Measurements from ENCODE around the gene ARHGAP24. TPM values are rescaled to one million over a fixed set of nuclear protein-coding genes. Genes with fewer than 3 reads are reported as not detected.
A peak's percentile ranks its signal among the peaks of the same experiment; 100 is the strongest.

The ARHGAP24 gene
- total RNA-seq, 1 donor = 56.6 TPM

DNA sequence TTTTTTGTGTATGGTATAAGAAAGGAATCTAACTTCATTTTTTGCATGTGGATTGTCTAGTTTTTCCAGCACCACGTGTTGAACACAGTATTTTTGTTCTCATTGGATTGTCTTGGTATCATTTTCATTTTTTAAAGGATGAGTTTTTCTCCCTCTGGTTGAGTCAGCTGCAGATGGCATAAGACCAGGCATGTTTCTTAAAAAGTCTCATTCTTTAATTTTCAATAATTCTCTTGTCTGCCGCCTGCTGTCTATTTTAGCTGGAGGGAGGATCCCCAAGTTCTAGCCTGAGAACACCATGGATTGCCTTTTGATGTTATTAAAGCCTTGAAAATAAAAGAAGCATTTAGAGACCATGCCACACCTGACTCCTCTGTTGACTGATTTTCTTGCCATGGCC, 263.8 kb downstream of the ARHGAP24 start:
- TF ChIP-seq, protein P1, sequence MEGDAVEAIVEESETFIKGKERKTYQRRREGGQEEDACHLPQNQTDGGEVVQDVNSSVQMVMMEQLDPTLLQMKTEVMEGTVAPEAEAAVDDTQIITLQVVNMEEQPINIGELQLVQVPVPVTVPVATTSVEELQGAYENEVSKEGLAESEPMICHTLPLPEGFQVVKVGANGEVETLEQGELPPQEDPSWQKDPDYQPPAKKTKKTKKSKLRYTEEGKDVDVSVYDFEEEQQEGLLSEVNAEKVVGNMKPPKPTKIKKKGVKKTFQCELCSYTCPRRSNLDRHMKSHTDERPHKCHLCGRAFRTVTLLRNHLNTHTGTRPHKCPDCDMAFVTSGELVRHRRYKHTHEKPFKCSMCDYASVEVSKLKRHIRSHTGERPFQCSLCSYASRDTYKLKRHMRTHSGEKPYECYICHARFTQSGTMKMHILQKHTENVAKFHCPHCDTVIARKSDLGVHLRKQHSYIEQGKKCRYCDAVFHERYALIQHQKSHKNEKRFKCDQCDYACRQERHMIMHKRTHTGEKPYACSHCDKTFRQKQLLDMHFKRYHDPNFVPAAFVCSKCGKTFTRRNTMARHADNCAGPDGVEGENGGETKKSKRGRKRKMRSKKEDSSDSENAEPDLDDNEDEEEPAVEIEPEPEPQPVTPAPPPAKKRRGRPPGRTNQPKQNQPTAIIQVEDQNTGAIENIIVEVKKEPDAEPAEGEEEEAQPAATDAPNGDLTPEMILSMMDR (IDR thresholded peaks at IDR 0.05; ENCODE audit: insufficient read depth, low read depth, low read length) = no peak
- DNase-seq (ENCODE audit: low read depth) = no peak
- no peak overlapping the region for H3K4me3 ChIP-seq (ENCODE audit: low read depth, low read length)

DNA sequence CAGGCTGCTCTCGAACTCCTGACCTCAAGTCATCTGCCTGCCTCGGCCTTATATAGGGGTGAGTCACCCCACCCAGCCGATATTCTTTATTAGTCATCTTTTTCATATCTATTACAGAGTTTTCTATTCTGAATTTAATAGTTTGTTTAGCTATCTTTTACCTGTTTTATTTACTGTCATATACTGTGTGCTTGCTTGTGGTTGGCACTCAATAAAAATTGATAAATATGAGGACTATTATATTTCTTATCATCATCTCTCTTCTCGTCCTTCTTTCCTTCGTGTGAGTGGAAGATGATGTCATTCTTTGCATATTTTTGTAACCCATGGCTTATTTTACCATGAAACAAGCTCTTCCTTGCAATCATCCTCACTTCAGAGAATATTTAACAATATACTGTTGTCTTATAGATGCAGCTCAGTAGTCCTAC, 265.5 kb downstream of the ARHGAP24 start:
- DNase-seq (ENCODE audit: low read depth) = peak; percentile 58
- TF ChIP-seq, protein P1 (IDR thresholded peaks at IDR 0.05; ENCODE audit: insufficient read depth, low read depth, low read length) = no peak
- H3K4me3 ChIP-seq (ENCODE audit: low read depth, low read length) = no peak overlapping the region

DNA sequence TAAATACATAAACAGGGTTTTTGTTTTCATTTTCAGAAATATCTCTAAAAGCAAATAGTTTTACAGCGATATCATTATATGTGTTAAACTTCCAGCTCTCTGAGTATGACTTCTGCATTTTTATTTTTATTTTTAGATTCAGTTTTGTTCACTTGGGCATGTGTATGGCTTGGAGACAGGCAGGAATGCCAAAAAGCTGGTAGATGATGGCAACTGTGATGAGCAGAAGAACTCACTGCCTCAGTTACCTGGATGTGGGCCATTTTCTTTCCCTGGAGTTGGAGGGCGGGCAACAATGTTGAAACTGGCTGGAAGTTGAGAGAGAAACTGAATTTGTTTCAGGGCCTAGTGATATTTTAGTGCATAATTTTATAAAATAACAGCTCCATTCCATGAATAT, 266.4 kb downstream of the ARHGAP24 start:
- no peak overlapping the region for H3K4me3 ChIP-seq (ENCODE audit: low read depth, low read length)
- TF ChIP-seq, protein P1 (IDR thresholded peaks at IDR 0.05; ENCODE audit: insufficient read depth, low read depth, low read length) = no peak
- DNase-seq (ENCODE audit: low read depth) = no peak

DNA sequence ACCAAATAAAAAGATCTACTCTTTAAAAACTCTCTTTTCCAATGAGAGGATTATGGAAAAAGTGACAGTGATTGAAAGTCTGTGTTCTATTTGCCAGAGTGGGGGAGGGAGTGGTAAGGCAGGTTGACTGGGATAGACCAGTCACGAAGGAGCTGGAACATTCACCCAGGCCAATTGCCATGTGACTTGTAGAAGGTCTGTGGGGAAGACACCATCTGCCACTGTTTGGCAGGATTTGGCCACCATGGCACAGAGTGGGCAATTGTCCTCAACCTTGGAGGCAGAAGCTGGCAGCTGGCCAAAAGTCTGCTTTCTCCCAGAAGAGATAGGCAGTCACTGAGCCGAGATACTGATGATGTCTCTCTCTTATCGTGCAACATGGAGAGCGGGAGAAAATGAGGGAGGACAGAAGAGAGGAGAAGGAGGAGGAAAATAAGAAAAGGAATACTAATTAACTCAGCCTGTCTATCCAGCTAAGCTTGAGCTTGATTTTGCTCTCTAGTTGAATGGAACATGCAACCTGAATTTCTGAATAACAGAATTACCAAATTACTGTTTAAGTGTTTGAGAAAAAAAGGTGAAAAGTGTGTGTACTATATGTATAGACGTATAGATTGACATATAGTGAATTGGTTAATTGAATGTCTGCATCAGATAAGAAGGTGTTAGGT, 267.1 kb downstream of the ARHGAP24 start:
- TF ChIP-seq, protein P1 (IDR thresholded peaks at IDR 0.05; ENCODE audit: insufficient read depth, low read depth, low read length) = no peak
- no peak overlapping the region for H3K4me3 ChIP-seq (ENCODE audit: low read depth, low read length)
- DNase-seq (ENCODE audit: low read depth) = no peak

DNA sequence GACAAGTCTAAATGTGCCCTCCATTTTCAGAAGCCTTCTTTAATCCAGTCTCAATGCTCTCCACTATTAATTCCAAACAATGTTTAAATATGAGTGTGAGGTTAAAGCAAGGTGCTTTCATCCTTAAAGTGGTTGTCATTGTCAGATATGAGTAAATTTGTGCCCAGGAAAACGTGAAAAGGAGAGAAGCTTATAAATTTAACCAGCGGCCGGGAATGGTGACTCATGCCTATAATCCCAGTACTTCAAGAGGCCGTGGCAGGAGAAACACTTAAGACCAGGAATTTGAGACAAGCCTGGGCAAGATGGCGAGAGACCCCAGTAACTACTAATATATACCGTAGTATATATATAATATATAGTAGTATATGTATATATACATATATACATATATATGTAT, 270.0 kb downstream of the ARHGAP24 start:
- TF ChIP-seq, protein P1 (IDR thresholded peaks at IDR 0.05; ENCODE audit: insufficient read depth, low read depth, low read length) = no peak
- DNase-seq (ENCODE audit: low read depth) = peak; percentile 85
- H3K4me3 ChIP-seq (ENCODE audit: low read depth, low read length) = no peak overlapping the region

DNA sequence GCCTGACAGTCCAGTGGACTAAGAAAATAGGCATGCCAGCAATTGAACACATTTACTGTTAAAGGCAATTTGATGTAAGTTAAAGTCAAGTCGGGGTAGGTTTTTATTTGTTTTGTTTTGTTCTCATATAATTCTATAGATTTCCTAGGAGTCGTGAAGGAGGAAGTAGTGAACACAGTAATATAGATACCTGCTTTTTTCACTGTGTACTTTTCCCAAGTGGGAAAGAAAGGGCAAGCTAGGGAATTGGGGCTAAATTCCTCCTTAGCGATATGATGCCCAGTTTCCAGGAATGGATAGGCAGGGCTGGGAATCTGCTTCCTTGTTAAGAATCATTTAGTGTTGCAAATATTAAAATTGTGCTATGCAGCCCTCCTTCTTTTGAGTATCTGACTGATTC, 271.0 kb downstream of the ARHGAP24 start:
- TF ChIP-seq, protein P1 (IDR thresholded peaks at IDR 0.05; ENCODE audit: insufficient read depth, low read depth, low read length) = no peak
- H3K4me3 ChIP-seq (ENCODE audit: low read depth, low read length) = no peak overlapping the region
- DNase-seq (ENCODE audit: low read depth) = no peak
